HG03571 (cell line): ENCODE data around the gene ATF7.

Experiments
- ATAC-seq: cut with Tn5 transposase; IDR thresholded peaks from one replicate; pipeline ENCODE4 v1.9.1; 2021; ENCODE audit not compliant: unreplicated experiment

ATF7 gene

DNA sequence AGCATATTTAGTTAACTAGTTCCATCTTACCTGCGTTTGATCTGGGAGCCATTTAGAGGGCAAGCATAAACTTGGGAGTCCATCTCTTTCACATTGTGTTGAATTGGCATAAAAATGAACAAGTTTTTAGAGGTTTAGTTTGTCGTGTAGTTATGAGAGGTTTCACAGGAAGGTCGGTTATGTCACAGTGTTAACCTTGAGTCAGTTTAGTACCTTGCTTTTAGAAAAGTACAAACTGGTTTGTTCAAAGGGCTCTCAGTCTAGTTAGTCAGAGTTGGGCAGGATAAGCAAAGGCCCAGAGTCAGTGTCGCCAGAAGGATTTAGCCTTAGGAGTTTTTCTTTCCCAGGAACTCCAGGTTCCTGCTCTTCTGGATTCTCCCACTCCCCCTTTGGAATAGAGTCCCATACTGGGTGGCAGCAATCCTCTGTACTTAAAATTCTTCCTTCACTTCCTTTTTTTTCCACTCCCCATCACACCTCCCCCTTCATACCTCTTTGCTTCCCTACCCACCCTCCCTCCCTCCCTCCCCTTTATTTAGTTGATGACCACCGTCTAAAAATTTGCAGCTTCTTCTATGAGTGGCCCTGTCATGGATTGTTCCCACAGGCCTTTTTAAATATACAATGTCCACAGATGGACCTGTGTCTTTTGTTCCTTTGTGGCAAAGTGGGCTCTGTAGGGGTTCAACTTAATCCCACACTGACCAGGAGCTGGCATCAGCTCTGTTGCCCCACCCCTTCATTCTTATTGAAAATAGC is 162.2 kb downstream of the ATF7 start:
- no peak for ATAC-seq

DNA sequence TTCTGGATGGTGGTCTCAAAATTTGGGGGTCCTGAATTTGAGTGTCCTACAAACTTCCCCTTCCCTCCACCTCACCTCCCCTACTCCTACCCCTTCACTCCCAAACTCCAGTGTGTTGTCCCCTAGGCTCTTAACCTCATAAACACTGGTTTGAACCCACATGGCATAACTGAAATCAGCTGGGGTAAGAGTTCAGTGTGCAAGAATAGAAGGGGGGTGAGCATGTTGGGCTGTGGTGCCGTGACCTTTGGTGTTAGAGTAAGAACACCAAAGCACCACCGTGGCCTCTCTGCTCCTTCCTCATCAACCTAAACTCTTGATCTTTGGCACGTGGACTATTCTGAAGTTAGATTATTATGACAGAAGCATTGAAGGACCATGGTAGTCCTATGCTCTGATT is 163.2 kb downstream of the ATF7 start:
- ATAC-seq = no peak

DNA sequence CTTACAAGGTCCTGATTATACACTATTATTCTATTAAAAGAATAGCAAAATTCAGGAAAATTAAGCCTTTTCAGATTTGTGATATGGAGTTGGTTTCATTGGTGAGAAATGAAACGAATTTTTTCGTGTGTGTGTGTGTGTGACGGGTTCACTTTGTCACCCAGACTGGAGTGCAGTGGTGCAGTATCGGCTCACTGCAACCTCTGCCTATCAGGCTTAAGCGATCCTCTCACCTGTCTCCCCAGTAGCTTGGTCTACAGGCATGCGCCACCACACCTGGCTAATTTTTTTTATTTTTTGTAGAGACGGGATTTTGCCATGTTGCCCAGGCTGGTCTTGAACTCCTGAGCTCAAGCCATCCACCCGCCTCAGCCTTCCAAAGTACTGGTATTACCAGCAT is 164.6 kb downstream of the ATF7 start:
- no peak for ATAC-seq

DNA sequence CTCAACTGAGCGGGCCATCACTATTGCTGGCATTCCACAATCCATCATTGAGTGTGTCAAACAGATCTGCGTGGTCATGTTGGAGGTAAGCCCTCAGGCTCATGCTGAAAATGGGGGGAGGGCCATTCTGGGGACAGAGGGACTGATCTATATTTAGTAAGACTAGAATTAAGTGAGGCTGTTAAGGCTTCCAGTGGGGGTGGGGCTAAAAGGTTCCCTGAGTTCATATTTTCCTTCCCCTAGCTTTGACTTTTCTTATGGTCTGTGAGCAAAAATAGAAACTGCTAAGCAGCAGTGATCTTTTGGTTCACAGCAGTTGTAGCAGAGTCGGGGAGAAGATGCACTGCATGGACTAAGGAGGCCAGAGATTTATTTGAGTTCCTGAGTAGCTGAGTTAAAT is 165.1 kb downstream of the ATF7 start:
- no peak for ATAC-seq

DNA sequence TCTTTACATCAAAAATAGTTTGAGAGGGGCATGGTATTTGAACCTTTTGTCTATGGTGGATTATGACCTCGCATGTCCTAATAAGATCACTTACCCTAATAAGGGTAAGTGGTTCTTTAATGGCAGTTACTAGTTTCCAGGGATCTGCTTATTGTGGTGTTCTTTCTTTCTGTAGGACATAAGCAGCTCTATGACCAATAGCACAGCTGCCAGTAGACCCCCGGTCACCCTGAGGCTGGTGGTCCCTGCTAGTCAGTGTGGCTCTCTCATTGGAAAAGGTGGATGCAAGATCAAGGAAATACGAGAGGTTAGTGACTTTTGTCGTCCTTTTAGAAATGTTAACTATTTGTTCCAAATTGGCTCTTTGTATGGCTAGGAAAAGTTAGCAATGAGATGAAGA is 167.1 kb downstream of the ATF7 start:
- ATAC-seq = no peak
